Effector memory CD4-positive, alpha-beta T cell (primary cell): ENCODE data around the gene GMPR2.

Experiments used
- DNase-seq, 3 donors: peaks; one replicate each; pipeline ENCODE4 v3.0.0-alpha.2; 2020
- H3K27ac ChIP-seq: 2 replicates; pipeline ENCODE4 v1.7.0; 2013; ENCODE audit warnings: mild to moderate bottlenecking, low read length, moderate library complexity; ENCODE audit not compliant: insufficient read depth, poor library complexity, severe bottlenecking
- H3K27me3 ChIP-seq: replicated peaks from 2 replicates; pipeline ENCODE4 v1.7.0; 2013; ENCODE audit warnings: mild to moderate bottlenecking, low read length; ENCODE audit not compliant: insufficient read depth, control insufficient read depth, poor library complexity, severe bottlenecking
- H3K36me3 ChIP-seq: 2 replicates; pipeline ENCODE4 v1.7.0; 2013; ENCODE audit warnings: mild to moderate bottlenecking, low read length, moderate library complexity; ENCODE audit not compliant: control insufficient read depth, insufficient read depth
- H3K4me1 ChIP-seq: 2 replicates; pipeline ENCODE4 v1.7.0; 2013; ENCODE audit warnings: low read length, mild to moderate bottlenecking; ENCODE audit not compliant: control insufficient read depth, insufficient read depth, poor library complexity, severe bottlenecking
- H3K4me3 ChIP-seq: 2 replicates; pipeline ENCODE4 v1.7.0; 2013; ENCODE audit warnings: low read length, low read depth, mild to moderate bottlenecking; ENCODE audit not compliant: insufficient read depth, poor library complexity, severe bottlenecking
- H3K9me3 ChIP-seq: 2 replicates; pipeline ENCODE4 v1.7.0; 2013; ENCODE audit warnings: mild to moderate bottlenecking, low read length, moderate library complexity; ENCODE audit not compliant: control insufficient read depth

GMPR2 gene

DNA sequence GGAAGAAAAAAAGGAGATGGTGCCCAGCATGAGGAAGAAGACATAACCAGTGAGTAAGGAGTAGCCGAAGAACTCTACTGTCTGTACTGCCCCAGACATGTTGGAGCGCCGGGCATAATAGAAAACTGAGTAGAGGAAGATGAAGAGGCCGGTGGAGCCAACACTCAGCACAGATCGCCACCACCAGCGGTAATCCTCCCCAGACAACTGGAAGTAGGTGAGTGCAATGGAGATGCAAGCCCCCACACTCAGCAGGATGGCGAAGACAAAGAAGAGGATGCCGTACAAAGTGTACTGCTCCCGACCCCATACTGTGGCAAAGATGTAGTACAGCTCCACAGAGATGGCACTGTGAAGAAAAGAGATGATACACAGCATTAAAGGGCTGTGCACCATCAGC is 43.3 kb upstream of the GMPR2 start:
- Histone ChIP-seq H3K9me3 (no peaks in the 10 kb centered on the region), H3K27me3 (no peaks in the 10 kb centered on the region), H3K27ac (peak overlapping the region; percentile 81), H3K36me3 (peaks cover 37% of the 10 kb centered on the region), H3K4me3 (no peak overlapping the region), H3K4me1 (peaks cover 20% of the 10 kb centered on the region)
- no peak for DNase-seq

DNA sequence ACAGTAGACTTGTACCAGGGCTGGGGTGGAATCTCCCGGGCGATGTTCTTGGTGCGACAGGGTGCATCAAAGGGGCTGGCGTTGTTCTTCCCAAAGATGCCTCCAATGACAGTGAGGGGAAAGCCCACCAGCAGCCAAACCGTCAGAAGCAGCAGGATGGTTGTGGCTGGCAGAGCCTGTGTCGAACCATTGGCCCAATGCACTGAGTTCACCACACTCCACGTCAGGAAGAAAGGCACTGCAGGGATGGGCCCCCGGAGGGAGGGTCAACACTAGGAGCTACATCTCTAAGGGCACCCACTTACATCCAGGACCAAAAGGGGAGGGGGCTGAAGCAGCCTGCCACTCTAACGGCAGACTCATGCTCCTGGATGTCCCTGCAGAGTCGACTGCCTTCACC is 42.3 kb upstream of the GMPR2 start:
- H3K27ac ChIP-seq: no peak overlapping the region
- no peaks in the 10 kb centered on the region for H3K27me3 ChIP-seq
- H3K4me1 ChIP-seq: peaks cover 28% of the 10 kb centered on the region
- H3K4me3 ChIP-seq: no peak overlapping the region
- H3K36me3 ChIP-seq: peaks cover 29% of the 10 kb centered on the region
- no peaks in the 10 kb centered on the region for H3K9me3 ChIP-seq
- DNase-seq: no peak

GRCh38 chr14:24192933-24193332 is 39.8 kb upstream of the GMPR2 start:
- Histone ChIP-seq H3K4me1 (peaks cover 21% of the 10 kb centered on the region), H3K27me3 (no peaks in the 10 kb centered on the region), H3K36me3 (peaks cover 12% of the 10 kb centered on the region), H3K9me3 (no peaks in the 10 kb centered on the region), H3K4me3 (no peak overlapping the region), H3K27ac (no peak overlapping the region)
- DNase-seq: no peak

GRCh38 chr14:24194186-24194872 is 38.4 kb upstream of the GMPR2 start:
- H3K36me3 ChIP-seq: peaks cover 12% of the 10 kb centered on the region
- DNase-seq: no peak
- H3K9me3 ChIP-seq: no peaks in the 10 kb centered on the region
- peaks cover 12% of the 10 kb centered on the region for H3K4me1 ChIP-seq
- H3K4me3 ChIP-seq: peak overlapping the region; percentile 81
- peak overlapping the region; percentile 99 for H3K27ac ChIP-seq
- H3K27me3 ChIP-seq: no peaks in the 10 kb centered on the region

DNA sequence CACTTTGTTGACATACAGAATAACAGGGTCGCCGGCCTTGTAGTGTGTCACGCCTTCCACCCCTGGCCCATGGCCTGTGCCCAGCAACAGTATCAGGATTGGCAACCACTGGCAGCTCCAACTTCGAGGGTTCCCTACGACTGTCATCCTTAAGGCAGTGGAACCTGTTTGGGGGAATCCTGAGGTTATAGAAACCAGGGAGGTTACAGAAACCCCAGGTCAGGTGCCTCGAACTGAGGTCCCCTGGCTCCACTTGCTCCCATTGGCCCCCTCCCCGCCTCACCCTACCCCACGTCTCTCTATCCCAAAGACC is 37.9 kb upstream of the GMPR2 start:
- Histone ChIP-seq H3K27ac (peak overlapping the region; percentile 99), H3K36me3 (peaks cover 12% of the 10 kb centered on the region), H3K27me3 (no peaks in the 10 kb centered on the region), H3K4me3 (peak overlapping the region; percentile 81), H3K9me3 (no peaks in the 10 kb centered on the region), H3K4me1 (peaks cover 12% of the 10 kb centered on the region)
- DNase-seq: no peak

- Histone ChIP-seq H3K4me1 (peaks cover 12% of the 10 kb centered on the region), H3K27me3 (no peaks in the 10 kb centered on the region), H3K27ac (peak within 1 kb of the TSS; percentile 99), H3K4me3 (peak within 1 kb of the TSS; percentile 81), H3K9me3 (no peaks in the 10 kb centered on the region), H3K36me3 (peaks cover 6% of the 10 kb centered on the region)
- DNase-seq: peak; percentile 80 to 92 (median 83)
Observed at GRCh38 chr14:24195186-24196070, 37.3 kb upstream of the GMPR2 start, which contains the start of gene TM9SF1. TSS of gene TM9SF1 (minus strand) at chr14:24195441. CDS start at chr14:24195019, 422 bp downstream.

DNA sequence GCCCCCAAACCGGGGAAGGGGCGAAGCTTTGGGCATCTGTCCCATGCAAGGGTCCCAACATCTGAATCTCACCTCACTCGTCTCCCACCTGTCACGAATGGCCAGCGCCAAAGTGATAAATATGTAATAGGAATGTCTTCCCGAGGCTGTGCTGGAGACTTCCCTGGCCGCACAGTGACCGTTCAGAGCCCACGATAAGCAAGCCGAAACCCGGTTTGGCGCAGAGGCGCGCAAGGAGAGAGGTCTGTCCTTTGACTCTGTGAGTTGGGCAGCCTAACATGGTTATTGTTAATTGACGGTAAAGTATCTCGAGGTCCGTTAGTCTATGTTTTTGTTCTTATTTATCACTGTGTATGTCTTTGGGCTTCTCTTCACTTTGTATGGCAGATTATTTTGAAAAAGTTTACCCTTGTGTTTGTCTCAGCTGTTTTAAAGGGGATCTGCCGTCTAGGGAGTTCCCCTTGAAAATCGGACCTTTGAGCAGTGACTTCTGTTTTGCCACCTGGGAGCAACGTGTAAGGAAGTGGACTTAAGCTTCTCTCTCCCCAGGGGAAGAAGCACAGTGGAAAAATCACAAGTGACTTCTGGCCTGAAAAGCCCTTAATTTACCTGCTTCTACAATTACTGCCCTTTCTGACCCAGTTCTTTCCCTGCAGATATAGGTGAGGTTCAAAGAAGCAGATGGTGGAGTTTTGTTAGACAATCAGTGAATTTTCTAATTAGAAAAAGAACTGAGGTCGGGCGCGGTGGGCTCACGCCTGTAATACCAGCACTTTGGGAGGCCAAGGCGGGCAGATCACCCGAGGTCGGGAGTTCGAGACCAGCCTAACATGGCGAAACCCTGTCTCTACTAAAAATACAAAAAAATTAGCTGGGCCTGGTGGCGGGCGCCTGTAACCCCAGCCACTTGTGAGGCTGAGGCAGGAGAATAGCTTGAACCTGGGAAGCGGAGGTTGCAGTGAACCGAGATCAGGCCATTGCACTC is 36.4 kb upstream of the GMPR2 start:
- peaks cover 6% of the 10 kb centered on the region for H3K36me3 ChIP-seq

DNA sequence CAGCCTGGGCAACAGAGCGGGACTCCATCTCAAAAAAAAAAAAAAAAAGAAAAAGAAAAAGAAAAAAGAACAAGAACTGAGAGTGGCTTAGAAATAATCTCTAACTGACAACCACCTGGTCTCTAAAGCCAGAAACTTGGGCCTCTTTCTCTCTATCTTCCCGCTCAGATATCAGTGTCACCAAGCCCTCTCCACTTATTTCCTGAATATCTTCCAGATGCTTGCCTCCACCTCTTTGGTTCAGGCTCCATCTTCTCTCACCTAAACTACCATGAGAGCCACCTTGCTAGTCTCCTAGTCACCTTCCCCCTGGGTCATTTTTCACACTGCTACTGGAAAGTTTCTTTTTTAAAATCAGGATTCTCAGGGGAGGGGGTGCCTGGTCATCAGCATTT is 35.7 kb upstream of the GMPR2 start:
- DNase-seq: no peak
- Histone ChIP-seq H3K4me3 (no peak overlapping the region), H3K4me1 (peaks cover 12% of the 10 kb centered on the region), H3K36me3 (peaks cover 6% of the 10 kb centered on the region), H3K9me3 (no peaks in the 10 kb centered on the region), H3K27me3 (no peaks in the 10 kb centered on the region), H3K27ac (no peak overlapping the region)

More for the DNA sequence above, 36.4 kb upstream of the GMPR2 start:
- H3K9me3 ChIP-seq: no peaks in the 10 kb centered on the region
- peaks cover 12% of the 10 kb centered on the region for H3K4me1 ChIP-seq
- peak overlapping the region; percentile 99 for H3K27ac ChIP-seq
- H3K4me3 ChIP-seq: peak overlapping the region; percentile 81
- H3K27me3 ChIP-seq: no peaks in the 10 kb centered on the region
- DNase-seq: no peak

- Histone ChIP-seq H3K4me3 (no peak overlapping the region), H3K27me3 (no peaks in the 10 kb centered on the region), H3K36me3 (peaks cover 5% of the 10 kb centered on the region), H3K4me1 (peaks cover 12% of the 10 kb centered on the region), H3K9me3 (no peaks in the 10 kb centered on the region), H3K27ac (no peak overlapping the region)
- DNase-seq: no peak
Observed at GRCh38 chr14:24198814-24199524, 33.8 kb upstream of the GMPR2 start.
